SK-N-SH (cell line): ENCODE data around the gene CRYBG2.

Source experiments
- CHD2 ChIP-seq: fragments of 150-350 bp; IDR thresholded peaks from 2 replicates; pipeline ENCODE4 v1.6.1; 2018; ENCODE audit warnings: low read length; ENCODE audit not compliant: partially characterized antibody
- CTCF ChIP-seq: fragments of 200-600 bp; sonication (generic); IDR thresholded peaks from 2 replicates; pipeline ENCODE4 v1.6.1; 2017; ENCODE audit warnings: antibody characterized with exemption, mild to moderate bottlenecking, moderate library complexity
- EP300 ChIP-seq, 2 experiments: IDR thresholded peaks; 2 replicates each; pipeline versions ENCODE4 v1.4.0 to v1.6.1; 2012; ENCODE audit warnings: borderline replicate concordance in 1 of 2, low read depth in 1 of 2, low read length in 1 of 2
- EZH2phosphoT487 ChIP-seq: fragments of 200-600 bp; sonication (generic); IDR thresholded peaks from 2 replicates; pipeline ENCODE4 v1.6.1; 2017; ENCODE audit warnings: low read depth, mixed run types, mild to moderate bottlenecking, antibody characterized with exemption, moderate library complexity, borderline replicate concordance
- NFIC ChIP-seq: IDR thresholded peaks from 2 replicates; pipeline ENCODE4 v1.4.0; 2012; ENCODE audit warnings: borderline replicate concordance
- POLR2AphosphoS5 ChIP-seq: IDR thresholded peaks from 2 replicates; pipeline ENCODE4 v1.6.1; 2012; ENCODE audit warnings: low read depth, low read length
- RAD21 ChIP-seq: IDR thresholded peaks from 2 replicates; pipeline ENCODE4 v1.6.1; 2012; ENCODE audit warnings: mild to moderate bottlenecking, low read length
- TAF1 ChIP-seq: IDR thresholded peaks from 2 replicates; pipeline ENCODE4 v1.6.1; 2012; ENCODE audit warnings: low read depth, mild to moderate bottlenecking, low read length, moderate library complexity, borderline replicate concordance
- USF2 ChIP-seq: fragments of 150-350 bp; IDR thresholded peaks from 2 replicates; pipeline ENCODE4 v1.6.1; 2017; ENCODE audit warnings: antibody characterized with exemption, low read length, low read depth, borderline replicate concordance
- YY1 ChIP-seq: IDR thresholded peaks from 2 replicates; pipeline ENCODE4 v1.4.0; 2012; ENCODE audit warnings: low read depth, mild to moderate bottlenecking
- TF ChIP-seq, protein P1 (sequence below): IDR thresholded peaks from 2 replicates; pipeline ENCODE4 v1.6.1; 2012; ENCODE audit warnings: mild to moderate bottlenecking, low read depth, low read length, moderate library complexity
- TF ChIP-seq, protein P2 (sequence below): IDR thresholded peaks from 2 replicates; pipeline ENCODE4 v1.4.0; 2012; ENCODE audit warnings: low read depth

- TF ChIP-seq EP300 (IDR thresholded peaks at IDR 0.05; ENCODE audit: borderline replicate concordance in 1 of 2, low read depth in 1 of 2, low read length in 1 of 2) = no peak
- no peak for TF ChIP-seq CTCF
- no peak for TF ChIP-seq USF2
- no peak for TF ChIP-seq RAD21
- TF ChIP-seq, protein P1, sequence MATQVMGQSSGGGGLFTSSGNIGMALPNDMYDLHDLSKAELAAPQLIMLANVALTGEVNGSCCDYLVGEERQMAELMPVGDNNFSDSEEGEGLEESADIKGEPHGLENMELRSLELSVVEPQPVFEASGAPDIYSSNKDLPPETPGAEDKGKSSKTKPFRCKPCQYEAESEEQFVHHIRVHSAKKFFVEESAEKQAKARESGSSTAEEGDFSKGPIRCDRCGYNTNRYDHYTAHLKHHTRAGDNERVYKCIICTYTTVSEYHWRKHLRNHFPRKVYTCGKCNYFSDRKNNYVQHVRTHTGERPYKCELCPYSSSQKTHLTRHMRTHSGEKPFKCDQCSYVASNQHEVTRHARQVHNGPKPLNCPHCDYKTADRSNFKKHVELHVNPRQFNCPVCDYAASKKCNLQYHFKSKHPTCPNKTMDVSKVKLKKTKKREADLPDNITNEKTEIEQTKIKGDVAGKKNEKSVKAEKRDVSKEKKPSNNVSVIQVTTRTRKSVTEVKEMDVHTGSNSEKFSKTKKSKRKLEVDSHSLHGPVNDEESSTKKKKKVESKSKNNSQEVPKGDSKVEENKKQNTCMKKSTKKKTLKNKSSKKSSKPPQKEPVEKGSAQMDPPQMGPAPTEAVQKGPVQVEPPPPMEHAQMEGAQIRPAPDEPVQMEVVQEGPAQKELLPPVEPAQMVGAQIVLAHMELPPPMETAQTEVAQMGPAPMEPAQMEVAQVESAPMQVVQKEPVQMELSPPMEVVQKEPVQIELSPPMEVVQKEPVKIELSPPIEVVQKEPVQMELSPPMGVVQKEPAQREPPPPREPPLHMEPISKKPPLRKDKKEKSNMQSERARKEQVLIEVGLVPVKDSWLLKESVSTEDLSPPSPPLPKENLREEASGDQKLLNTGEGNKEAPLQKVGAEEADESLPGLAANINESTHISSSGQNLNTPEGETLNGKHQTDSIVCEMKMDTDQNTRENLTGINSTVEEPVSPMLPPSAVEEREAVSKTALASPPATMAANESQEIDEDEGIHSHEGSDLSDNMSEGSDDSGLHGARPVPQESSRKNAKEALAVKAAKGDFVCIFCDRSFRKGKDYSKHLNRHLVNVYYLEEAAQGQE = no peak
- no peak for TF ChIP-seq NFIC
- no peak for TF ChIP-seq EZH2phosphoT487
- TF ChIP-seq TAF1 = no peak
- TF ChIP-seq, protein P2, sequence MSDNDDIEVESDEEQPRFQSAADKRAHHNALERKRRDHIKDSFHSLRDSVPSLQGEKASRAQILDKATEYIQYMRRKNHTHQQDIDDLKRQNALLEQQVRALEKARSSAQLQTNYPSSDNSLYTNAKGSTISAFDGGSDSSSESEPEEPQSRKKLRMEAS = no peak
- no peak for TF ChIP-seq POLR2AphosphoS5
- TF ChIP-seq CHD2 = no peak
- no peak for TF ChIP-seq YY1
These were observed 70.6 kb downstream of the CRYBG2 start for GRCh38 chr1:26283279-26283853.
